NCI-H1417 treated with DMSO at 0.1 percent for 48 hours (cell line): ENCODE results near the gene ZNF613.
"Not testable (repeated sequence)": the region's sequence is repeated elsewhere in the genome, so short reads cannot be mapped to it uniquely, and the experiment has no call there.

ENCODE experiments used
- DNase-seq: peaks from one replicate; lab custom pipeline; 2025; lab: John Stamatoyannopoulos, UW

ZNF613 gene

DNA sequence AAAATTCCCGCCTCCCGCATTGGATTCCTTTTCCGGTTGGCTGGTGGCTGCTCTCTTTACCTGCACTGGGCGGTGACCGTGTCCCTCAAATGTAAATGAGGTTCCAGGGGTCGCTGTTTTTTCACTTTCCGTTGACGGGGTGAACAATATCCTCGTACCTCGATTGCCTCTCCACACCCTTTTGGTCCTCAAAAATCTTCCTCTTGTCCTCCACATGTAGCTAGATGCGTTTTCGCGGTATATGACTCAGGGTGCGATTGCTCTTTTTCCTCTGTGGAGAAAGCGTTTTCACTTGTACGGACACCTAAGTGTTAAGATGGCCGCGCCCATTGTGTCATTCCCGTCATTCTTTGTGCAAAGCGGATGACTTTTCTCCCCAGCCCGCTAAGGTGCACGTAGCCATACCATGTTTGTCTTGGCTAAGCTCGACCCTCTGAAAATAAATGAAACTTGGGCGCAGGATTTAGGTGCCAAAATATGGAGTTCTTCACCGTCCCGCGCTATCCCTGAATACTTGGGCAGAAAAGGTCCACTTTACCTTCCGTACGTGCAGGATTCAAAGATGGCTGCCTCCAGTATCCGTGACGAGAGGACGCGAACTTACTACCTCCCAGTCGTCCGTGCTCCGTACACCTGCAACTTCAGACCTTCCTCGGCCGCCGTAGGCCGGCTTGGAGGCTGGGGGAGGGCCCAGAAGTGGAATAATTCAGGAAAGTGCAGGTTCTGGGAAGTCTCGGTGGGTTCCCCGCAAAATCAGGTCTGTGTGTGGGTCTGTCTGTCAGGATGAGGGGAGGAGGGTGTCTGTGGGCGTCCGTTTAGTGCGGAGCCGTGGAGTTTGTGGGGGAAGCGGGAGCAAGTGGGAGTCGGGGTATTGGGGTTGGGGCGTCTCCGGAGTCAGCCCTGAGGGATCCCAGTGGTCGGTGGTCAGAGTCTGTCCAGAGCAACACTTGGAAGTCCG is at the start of gene ZNF613:
Gene ZNF613 (plus strand): TSS at position 689 of the 958 bp plus-strand sequence. CDS start 8,749 bp downstream, outside the sequence.
- DNase-seq: peak; percentile 88

DNA sequence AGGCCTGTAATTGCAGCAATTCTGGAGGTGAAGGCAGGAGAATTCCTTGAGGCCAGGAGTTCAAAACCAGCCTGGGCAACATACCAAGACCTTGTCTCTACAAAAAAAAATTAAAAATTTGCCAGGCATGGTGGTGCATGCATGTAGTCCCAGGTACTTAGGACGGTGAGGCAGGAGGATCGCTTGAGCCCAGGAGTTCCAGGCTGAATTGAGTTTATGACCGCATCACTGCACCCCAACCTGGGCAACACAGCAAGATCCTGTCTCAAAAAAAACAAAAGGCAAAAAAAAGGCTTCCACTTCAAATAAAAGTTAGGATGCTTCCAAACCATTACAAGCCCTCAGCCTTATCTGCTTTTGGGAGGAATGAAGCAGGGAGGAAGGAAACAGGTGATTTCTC is 44.8 kb upstream of the ZNF613 start:
- no peak for DNase-seq

DNA sequence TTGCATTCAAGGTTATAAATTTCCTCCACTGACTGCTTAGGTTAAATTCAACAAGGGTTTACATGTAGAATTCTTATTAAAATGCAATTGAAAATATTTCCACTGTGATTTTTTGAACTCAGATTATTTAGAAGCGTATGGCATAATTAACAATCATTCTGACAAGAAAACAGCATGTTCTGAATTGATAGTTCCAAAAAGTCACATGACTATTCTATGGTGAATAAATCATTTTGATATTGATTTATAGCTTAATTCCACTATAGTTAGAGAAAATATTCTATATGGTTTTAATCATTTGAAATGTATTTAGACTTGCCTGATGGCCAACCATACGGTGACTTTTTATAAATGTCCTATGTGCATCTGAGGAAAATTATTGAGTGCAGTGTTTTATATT is 42.6 kb upstream of the ZNF613 start:
- DNase-seq: no peak

DNA sequence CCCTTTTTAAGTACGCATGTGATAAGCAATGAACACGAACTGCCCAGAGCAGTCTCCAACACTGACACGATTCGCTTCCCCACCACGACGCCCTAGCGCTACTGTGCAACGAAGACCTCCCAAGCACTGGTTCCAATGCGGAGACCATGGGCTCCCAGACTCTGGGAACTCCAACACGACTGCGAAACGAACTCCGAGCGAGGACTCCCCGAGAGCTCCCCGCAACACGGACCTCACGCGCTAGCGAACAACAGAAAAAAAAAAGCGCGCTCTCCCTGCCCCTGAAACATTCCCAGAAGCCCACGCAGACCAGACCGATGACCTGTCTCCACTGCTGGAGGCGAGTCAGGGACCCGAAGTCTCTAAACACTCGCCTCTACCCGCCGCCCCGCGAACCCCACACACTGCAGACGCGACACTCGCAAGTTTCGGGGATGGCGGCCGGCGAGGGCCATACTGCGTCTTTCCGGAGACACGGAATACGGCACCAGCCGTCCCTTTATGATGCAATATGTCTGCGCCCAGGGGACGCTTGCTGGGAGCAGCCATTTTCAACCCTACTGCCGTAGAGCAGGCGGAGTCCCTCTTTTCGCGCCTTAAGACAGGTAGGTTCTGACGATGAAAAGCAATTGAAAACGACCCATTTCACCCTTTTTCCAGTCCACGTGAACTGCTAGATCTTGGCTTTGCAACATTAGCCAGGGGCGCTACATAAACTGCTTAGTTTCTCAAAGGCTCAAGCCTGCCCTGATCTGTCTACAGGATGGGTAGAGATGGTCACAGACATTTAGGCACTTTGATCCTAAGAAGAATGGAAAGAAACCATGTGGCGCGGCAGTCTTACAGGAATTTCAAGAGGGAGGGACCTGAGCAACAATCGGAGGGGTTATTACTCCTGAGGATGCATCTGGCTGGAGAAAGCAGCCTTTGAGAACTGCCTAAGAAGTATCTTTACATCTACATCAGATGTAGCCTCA is 39.5 kb upstream of the ZNF613 start, which contains the start of gene ZNF577:
Gene ZNF577 (minus strand): TSS at position 430 of the 977 bp plus-strand sequence. CDS start 7,569 bp downstream, outside the sequence.
- DNase-seq: no peak

DNA sequence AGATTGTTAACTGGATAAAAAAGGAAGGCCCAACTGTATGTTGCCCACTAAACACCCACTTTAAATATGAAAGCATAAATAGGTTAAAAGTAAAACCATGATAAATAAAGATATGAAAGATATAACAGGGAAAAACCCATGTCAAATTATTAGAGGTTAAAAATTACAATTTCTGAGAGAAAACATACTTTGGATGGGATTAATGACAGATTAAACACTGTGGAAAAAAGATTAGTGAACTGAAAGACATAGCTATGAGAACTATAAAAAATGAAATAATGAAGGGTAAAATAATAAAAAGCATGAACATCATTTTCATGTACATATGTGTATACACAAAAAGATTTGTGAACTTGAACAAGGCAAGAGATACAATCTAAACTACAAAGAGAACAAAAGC is 37.3 kb upstream of the ZNF613 start:
- no peak for DNase-seq

DNA sequence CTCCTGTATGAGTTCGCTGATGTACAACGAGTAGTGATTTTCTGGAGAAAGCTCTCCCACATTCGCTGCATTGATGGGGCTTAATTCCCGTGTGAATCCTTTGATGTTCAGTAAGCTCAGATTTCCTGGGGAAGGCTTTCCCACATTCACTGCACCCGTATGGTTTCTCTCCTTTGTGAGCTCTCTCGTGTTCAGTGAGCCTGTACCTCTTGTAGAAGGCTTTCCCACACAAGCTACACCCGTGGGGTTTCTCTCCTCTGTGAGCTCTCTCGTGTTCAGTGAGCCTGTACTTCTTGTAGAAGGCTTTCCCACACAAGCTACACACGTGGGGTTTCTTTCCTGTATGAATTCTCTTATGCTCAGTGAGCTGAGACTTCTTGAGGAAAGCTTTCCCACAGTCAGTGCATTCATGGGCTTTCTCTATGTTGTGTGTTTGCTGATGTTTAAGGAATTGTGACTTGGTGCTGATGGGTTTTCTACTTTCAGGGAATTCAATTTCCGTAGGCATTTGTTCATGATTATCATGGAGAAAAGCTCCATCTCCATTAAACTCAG is 36.0 kb upstream of the ZNF613 start:
- no peak for DNase-seq

DNA sequence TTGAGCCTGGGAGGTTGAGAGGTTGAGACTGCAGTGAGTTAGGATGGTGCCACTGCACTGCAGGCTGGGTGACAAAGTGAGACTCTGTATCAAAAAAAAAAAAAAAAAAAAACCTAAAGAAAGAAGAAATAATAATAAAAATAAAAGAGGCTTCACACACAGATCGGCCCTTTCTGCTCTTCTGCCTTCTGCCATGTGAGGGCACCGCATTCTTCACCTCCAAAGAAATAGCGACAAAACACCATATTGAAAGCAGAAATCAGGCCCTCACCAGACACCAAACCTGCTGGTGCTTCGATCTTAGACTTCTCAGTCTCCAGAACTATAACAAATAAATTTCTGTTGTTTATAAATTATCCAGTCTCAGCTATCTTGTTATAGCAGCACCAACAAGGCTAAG is 25.4 kb upstream of the ZNF613 start:
- DNase-seq: no peak

DNA sequence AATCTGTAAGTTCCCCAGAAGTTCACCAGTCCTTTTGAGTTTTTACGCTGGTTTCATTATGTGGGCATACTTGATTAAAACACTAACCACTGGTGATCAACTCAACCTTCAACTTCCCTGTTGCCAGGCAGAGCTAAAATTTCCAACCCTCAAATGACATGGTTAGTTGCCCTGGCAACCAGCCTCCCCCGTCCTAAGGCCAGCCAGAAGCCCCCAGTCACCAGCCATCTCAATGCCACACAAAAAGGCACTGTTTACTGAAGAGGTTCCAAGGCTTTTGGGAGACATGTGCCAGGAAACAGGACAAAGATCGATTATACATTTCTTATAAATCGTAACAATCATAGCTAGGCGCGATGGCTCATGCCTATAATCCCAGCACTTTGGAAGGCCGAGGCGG is 24.1 kb upstream of the ZNF613 start:
- DNase-seq: no peak

DNA sequence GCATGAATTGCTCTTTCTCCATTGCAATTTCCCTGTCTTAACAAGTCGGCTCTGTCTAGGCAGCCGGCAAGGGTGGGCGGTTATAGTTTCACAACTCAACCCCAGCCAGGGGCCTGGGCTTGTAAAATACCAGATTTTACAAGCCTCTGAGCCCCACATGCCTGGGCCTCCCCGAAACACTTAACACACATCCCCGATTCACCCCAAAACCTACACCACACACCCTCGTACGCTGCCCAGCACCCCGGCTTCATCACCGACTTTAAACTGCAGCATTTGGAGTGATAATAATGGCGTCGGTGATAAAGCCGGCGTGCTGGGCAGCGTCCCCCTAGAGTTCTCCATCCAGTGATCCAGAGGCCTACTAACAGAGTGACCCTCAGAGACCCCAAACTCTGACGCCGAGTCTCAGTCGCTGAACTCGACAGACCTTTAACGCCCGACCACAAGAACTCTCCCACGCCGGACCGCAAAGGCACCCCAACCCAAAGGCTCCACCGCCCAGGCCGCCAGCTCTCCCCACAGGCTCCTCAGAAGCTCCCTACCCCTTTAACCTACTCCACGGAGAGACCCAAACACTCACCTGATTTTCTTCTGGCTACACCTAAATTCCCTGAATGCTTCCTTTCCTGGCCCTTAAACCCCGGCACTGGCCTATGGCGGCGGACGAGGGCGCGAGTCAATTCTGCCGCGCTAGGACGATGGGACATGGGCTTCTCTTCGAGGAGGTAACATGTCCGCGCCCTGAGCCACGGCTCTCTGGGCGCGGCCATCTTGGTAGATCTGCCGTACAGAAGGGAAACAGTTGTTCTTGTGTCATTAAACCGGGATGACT is 22.7 kb upstream of the ZNF613 start, which contains the start of gene ZNF649:
Gene ZNF649 (minus strand): TSS at position 687 of the 835 bp plus-strand sequence. CDS start 4,910 bp downstream, outside the sequence.
- DNase-seq: no peak

DNA sequence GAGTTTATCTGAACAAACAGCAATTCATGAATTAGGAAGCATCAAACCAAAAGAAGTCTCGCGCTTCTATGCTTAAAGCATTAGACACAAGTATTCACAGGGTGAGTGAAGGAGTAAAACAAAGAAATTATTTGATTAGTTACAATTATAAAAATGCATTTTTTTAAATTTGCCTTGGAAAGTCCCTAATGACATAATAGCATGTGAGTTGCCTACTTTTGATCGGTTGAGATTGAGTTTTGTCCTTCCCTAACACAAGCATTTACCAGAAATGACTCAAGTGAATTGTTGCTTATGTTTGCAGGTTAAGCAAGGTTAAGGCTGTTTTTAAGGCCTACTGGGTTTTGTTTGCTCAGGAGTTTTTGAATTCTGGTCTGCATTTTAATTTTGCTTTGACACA is 22.1 kb upstream of the ZNF613 start:
- DNase-seq: no peak

DNA sequence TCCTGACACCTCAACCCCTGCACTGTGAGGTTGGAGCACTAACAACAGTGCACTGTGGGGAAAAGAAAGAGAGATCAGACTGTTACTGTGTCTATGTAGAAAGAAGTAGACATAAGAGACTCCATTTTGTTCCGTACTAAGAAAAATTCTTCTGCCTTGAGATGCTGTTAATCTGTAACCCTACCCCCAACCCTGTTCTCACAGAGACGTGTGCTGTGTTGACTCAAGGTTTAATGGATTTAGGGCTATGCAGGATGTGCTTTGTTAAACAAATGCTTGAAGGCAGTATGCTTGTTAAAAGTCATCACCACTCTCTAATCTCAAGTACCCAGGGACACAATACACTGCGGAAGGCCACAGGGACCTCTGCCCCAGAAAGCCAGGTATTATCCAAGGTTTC is 21.6 kb upstream of the ZNF613 start:
- not testable (repeated sequence) for DNase-seq

DNA sequence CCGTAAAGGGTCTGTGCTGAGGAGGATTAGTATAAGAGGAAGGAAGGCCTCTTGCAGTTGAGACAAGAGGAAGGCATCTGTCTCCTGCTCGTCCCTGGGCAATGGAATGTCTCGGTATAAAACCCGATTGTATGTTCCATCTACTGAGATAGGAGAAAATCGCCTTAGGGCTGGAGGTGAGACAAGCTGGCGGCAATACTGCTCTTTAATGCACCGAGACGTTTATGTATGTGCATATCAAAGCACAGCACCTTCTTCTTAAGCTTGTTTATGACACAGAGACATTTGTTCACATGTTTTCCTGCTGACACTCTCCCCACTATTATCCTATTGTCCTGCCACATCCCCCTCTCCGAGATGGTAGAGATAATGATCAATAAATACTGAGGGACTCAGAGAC is 21.2 kb upstream of the ZNF613 start:
- DNase-seq: not testable (repeated sequence)

DNA sequence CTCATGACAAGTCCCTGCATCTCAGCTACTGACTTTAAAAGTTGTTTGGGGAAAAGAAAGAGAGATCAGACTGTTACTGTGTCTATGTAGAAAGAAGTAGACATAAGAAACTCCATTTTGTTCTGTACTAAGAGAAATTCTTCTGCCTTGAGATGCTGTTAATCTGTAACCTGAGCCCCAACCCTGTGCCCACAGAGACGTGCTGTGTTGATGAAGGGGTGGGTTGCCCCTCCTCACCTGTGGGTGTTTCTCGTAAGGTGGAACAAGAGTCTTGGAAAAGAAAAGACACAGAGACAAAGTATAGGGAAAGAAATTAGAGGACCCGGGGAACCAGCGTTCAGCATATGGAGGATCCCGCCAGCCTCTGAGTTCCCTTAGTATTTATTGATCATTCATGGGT is 19.3 kb upstream of the ZNF613 start:
- not testable (repeated sequence) for DNase-seq

DNA sequence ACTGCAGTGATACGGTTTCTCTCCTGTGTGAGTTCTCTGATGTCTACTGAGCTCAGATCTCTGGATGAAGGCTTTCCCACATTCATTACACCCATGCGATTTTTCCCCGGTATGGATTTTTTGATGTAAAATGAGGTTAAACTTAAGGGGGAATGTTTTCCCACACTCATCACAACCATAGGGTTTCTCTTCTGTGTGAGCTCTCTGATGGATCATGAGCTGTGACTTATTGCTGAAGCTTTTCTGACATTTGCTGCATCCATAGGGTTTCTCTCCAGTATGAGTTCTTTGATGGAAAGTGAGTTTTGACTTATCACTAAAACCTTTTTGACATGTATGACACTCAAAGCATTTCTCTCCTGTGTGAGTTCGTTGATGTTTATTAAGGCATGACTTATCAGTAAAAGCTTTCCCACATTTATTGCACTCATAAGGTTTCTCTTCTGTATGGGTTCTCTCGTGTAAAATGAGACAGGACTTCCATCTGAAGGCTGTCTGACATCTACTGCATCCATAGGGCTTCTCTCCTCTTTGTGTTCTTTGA is 11.9 kb upstream of the ZNF613 start:
- no peak for DNase-seq

DNA sequence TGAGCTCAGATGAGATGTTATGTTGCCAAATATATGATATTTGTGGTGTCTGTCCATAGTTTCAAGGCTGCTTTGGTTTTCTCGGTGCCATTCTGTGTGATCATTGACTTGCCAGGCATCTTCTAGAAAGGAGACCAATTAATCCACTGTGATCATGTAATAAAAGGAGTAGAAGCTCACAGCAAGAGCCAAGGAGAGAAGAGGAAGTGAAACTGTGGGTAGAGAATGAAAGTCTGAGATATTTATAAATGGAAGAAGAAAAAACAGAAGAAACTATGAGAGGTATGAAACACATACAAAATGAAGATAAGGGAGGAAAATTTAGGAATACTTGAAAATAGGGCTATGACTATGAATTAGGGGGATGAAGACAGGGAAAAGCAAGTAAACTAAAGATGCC is 11.1 kb upstream of the ZNF613 start:
- no peak for DNase-seq

DNA sequence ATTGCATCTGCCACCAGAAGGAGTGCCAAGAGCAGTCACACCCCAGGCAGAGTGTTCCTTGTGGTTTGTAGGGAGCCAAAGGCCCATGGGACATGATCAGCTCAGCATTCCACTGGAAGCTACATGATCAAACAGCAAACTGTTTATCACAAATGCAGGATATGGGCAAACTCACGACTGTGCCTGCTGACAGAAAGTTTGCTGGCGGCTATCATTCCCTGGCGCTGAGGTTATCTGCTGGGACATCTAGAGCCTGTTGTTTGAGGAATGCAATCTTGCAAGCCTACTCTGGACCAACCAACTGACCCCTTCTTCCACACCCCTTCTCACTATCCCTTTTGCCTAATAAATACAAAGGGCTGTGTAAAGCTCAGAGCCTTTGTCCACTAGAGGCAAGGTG is 7.7 kb upstream of the ZNF613 start:
- no peak for DNase-seq

DNA sequence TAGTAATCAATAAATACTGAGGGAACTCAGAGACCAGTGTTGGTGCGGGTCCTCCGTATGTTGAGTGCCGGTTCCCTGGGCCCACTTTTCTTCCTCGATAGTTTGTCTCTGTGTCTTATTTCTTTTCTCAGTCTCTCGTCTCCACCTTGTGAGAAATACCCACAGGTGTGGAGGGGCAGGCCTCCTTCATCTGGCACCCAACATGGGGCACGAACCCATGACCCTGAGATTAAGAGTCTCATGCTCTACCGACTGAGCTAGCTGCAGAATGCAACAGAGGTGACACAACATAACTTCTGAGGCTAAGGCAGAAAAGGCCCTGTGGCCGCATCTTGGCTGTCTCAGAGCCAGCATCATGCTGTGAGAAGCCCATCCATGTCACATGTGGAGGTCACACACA is 5.3 kb upstream of the ZNF613 start:
- no peak for DNase-seq

DNA sequence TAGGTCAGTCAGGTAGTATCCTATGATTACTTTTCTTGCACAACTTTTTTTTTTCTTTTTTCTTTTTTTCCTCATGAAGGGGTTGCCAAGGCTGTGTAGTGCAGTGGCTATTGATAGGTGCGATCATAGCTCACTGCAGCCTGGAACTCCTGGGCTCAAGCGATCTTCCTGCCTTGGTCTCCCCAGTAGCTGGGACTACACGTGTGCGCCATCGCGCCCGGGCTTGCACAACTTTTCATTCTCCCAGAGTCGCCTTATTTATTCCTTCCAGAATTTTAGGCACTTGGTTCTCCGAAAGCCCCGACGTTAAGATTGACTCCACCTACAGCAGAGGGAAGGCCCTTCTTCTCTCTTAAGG is 867 bp upstream of the ZNF613 start:
- no peak for DNase-seq

DNA sequence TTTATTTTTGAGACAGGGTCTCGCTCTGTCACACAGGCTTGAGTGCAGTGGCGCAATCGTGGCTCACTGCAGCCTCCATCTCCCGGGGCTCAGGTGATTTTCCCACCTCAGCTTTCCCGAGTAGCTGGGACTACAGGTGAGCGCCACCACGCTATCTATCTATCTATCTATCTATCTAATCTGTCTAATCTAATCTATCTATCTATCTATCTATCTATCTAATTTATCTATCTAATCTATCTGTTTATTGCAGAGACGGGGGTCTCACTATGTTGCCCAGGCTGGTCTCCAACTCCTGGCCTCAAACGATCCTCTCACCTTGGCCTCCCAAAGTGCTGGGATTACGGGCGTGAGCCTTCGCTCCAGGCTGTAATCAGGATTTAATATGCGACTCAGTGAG is 587 bp downstream of the ZNF613 start:
- no peak for DNase-seq

DNA sequence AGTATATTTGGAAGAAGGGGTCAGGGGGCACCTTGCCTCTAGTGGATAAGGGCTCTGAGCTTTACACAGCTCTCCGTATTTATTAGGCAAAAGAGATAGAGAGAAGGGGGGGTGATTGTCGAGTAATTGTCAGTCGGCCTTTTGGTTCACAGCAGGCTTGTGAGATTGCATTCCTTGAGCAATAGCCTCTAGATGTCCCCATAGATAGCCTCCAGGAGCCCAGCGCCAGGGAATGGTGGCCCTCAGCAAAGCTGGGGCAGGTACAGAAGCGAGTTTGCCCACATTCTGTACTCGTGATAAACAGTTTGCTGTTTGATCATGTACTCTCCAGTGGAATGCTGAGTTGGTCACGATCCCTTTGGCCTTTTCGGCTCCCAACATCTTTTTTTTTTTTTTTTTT is 4.6 kb downstream of the ZNF613 start:
- DNase-seq: no peak

DNA sequence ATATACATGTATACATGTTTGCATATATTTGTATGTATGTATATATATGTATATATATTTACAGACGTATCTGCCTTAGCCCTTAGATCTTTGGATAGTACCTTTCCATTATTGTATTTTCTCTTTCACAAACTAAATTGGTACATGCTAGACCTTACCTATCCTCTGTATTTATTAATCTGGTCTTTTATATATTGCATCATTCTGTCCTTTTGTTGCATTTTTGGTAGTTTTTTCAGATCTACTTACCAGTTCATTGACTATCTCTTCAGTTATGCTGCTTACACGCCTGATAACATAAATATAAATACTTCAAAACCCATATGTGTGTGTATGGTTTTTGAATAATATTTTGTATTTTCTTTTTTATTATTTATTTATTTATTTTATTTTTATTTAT is 11.7 kb downstream of the ZNF613 start:
- no peak for DNase-seq
